DOHH2 (cell line): ENCODE data around the gene RAP2A.

Source experiments
- H3F3A ChIP-seq: fragments of 200-600 bp; sonication (generic), shearing (Covaris generic); 2 replicates; pipeline ENCODE4 v1.6.0; 2016; ENCODE audit warnings: antibody characterized with exemption, mild to moderate bottlenecking; ENCODE audit not compliant: control insufficient read depth, insufficient read depth
- H3K27ac ChIP-seq: fragments of 200-600 bp; sonication (generic); 2 replicates; pipeline ENCODE4 v1.5.1; 2014; ENCODE audit warnings: low read depth, mild to moderate bottlenecking, low read length, moderate library complexity
- H3K27me3 ChIP-seq: fragments of 200-600 bp; sonication (generic); 2 replicates; pipeline ENCODE4 v1.6.1; 2014; ENCODE audit warnings: mild to moderate bottlenecking, low read length, mixed read lengths; ENCODE audit not compliant: control insufficient read depth
- H3K36me3 ChIP-seq: fragments of 200-600 bp; sonication (generic); 2 replicates; pipeline ENCODE4 v1.6.1; 2014; ENCODE audit warnings: mild to moderate bottlenecking, low read length, moderate library complexity, mixed read lengths; ENCODE audit not compliant: control insufficient read depth
- H3K4me1 ChIP-seq: fragments of 200-600 bp; sonication (generic); 2 replicates; pipeline ENCODE4 v1.6.1; 2014; ENCODE audit warnings: mild to moderate bottlenecking, low read length, mixed read lengths; ENCODE audit not compliant: control insufficient read depth
- H3K4me2 ChIP-seq: fragments of 200-600 bp; sonication (generic); 2 replicates; pipeline ENCODE4 v1.6.0; 2014; ENCODE audit warnings: mild to moderate bottlenecking, low read length, moderate library complexity
- H3K4me3 ChIP-seq: fragments of 200-600 bp; sonication (generic); 2 replicates; pipeline ENCODE4 v1.5.1; 2014; ENCODE audit warnings: mild to moderate bottlenecking, low read length, mixed read lengths
- H3K79me2 ChIP-seq: fragments of 200-600 bp; sonication (generic); 2 replicates; pipeline ENCODE4 v1.6.1; 2014; ENCODE audit warnings: mild to moderate bottlenecking, low read length, mixed read lengths; ENCODE audit not compliant: control insufficient read depth
- H3K9me2 ChIP-seq: fragments of 200-600 bp; sonication (generic); replicated peaks from 2 replicates; pipeline ENCODE4 v1.6.1; 2014; ENCODE audit warnings: mild to moderate bottlenecking, low read length, mixed read lengths; ENCODE audit not compliant: control insufficient read depth
- H3K9me3 ChIP-seq: fragments of 200-600 bp; sonication (generic); 2 replicates; pipeline ENCODE4 v1.6.1; 2014; ENCODE audit warnings: antibody characterized with exemption, low read length, mixed read lengths; ENCODE audit not compliant: control insufficient read depth, insufficient read depth
- H4K20me1 ChIP-seq: fragments of 200-600 bp; sonication (generic); 2 replicates; pipeline ENCODE4 v1.6.0; 2014; ENCODE audit warnings: low read depth, mild to moderate bottlenecking, antibody characterized with exemption, low read length, moderate library complexity; ENCODE audit not compliant: control insufficient read depth, insufficient read depth
- EZH2phosphoT487 ChIP-seq: fragments of 200-600 bp; sonication (generic); IDR thresholded peaks from 2 replicates; pipeline ENCODE4 v1.6.1; 2017; ENCODE audit warnings: borderline replicate concordance, mild to moderate bottlenecking, antibody characterized with exemption, low read length, moderate library complexity, mixed read lengths
- TF ChIP-seq, protein P1 (sequence below): fragments of 200-600 bp; sonication (generic); IDR thresholded peaks from one replicate; pipeline ENCODE4 v1.5.1; 2014; ENCODE audit warnings: antibody characterized with exemption, mild to moderate bottlenecking, low read depth, low read length; ENCODE audit not compliant: poor library complexity, severe bottlenecking

RAP2A gene

DNA sequence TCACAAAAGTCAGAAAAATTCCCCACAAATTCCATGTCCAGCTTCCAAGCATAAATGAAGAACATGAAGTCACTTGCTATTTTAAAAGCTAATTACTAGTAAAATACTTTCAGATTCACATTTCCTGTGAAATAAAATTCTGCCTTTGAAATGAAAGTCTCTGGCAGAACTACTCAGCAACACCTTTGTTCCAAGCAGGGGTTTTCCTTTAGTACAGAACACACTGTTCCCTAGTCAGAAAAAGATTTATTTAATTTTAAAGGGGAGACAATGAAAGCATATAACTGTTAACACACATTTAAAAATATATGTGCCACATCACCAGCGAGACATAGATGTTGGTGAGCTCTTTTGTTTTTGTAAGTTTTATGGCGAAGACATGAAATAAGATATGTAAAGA is 26.4 kb upstream of the RAP2A start:
- Histone ChIP-seq H3K4me1 (no peaks in the 10 kb centered on the region), H3K4me3 (no peak overlapping the region), H3K36me3 (no peaks in the 10 kb centered on the region), H3K9me2 (no peaks in the 10 kb centered on the region), H3K27ac (no peak overlapping the region), H3K27me3 (peaks cover 6% of the 10 kb centered on the region), H3K79me2 (no peaks in the 10 kb centered on the region), H3K9me3 (no peaks in the 10 kb centered on the region), H3F3A (no peaks in the 10 kb centered on the region), H3K4me2 (no peak overlapping the region), H4K20me1 (no peaks in the 10 kb centered on the region)
- no peak for TF ChIP-seq EZH2phosphoT487
- TF ChIP-seq, protein P1, sequence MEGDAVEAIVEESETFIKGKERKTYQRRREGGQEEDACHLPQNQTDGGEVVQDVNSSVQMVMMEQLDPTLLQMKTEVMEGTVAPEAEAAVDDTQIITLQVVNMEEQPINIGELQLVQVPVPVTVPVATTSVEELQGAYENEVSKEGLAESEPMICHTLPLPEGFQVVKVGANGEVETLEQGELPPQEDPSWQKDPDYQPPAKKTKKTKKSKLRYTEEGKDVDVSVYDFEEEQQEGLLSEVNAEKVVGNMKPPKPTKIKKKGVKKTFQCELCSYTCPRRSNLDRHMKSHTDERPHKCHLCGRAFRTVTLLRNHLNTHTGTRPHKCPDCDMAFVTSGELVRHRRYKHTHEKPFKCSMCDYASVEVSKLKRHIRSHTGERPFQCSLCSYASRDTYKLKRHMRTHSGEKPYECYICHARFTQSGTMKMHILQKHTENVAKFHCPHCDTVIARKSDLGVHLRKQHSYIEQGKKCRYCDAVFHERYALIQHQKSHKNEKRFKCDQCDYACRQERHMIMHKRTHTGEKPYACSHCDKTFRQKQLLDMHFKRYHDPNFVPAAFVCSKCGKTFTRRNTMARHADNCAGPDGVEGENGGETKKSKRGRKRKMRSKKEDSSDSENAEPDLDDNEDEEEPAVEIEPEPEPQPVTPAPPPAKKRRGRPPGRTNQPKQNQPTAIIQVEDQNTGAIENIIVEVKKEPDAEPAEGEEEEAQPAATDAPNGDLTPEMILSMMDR = no peak

DNA sequence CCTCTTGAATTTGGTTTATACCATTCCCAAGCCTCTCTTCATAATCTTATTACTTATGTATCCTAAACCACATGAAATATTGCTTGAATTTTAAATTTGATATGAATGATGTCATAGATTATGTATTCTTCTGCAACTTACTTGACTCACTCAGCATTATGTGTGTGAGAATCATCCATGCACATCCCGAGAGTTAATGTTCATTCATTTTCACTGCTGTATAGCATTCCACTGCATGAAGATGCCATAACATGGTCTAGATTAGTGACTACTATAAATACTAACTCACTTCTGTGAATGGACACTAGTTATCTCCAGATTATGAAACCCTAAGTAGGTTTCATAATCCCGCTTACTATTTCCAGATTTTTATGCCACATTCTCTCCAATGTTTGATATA is 25.0 kb upstream of the RAP2A start:
- Histone ChIP-seq H3K9me2 (no peaks in the 10 kb centered on the region), H3K27me3 (peaks cover 3% of the 10 kb centered on the region), H3F3A (no peaks in the 10 kb centered on the region), H4K20me1 (no peaks in the 10 kb centered on the region), H3K4me1 (no peaks in the 10 kb centered on the region), H3K27ac (no peak overlapping the region), H3K79me2 (no peaks in the 10 kb centered on the region), H3K9me3 (no peaks in the 10 kb centered on the region), H3K36me3 (no peaks in the 10 kb centered on the region), H3K4me3 (no peak overlapping the region), H3K4me2 (no peak overlapping the region)
- TF ChIP-seq, protein P1 = no peak
- no peak for TF ChIP-seq EZH2phosphoT487

DNA sequence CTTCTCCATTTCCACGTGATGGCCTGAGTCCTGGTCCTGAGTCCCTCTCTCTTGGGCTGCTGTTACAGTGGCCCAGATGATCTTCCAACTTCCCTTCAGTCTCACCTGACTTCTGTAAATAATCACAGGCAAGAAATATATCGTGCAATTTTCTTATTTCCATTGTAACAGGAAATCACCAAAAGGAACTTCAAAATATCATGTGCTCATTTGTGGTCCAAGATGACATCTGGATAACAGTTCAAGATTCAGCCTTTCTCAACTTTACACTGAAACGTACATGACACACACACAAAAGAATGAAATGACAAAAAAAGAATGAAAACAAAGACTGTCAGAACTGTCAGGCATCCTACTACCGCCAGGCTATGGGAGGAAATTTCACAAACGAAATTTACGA is 22.0 kb upstream of the RAP2A start:
- H3F3A ChIP-seq = no peaks in the 10 kb centered on the region
- no peak overlapping the region for H3K27ac ChIP-seq
- H3K4me1 ChIP-seq = no peaks in the 10 kb centered on the region
- peaks cover 3% of the 10 kb centered on the region for H3K27me3 ChIP-seq
- H3K4me2 ChIP-seq = no peak overlapping the region
- H4K20me1 ChIP-seq = no peaks in the 10 kb centered on the region
- no peak overlapping the region for H3K4me3 ChIP-seq
- H3K9me3 ChIP-seq = no peaks in the 10 kb centered on the region
- no peaks in the 10 kb centered on the region for H3K36me3 ChIP-seq
- no peaks in the 10 kb centered on the region for H3K79me2 ChIP-seq
- no peak for TF ChIP-seq EZH2phosphoT487
- TF ChIP-seq, protein P1 = no peak
- H3K9me2 ChIP-seq = no peaks in the 10 kb centered on the region

DNA sequence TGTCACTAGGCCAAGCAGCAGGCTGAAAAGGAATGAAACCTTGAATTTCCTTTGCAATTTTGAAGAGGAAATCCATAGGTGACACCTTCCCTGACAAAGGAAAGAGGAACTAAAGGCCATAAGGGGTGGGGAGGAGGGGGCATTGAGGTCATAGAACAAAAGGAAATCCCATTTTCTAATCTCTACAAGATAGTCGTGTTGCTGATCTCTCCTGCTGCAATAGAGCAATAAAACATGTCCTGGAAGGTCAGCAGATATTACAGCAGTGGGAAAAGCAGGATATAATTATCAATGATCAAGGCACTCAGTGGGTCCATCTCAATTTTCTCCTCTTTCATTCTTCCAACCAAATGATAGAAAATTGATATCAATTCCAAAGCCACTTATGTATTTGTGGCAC is 20.3 kb upstream of the RAP2A start:
- H3K79me2 ChIP-seq = no peaks in the 10 kb centered on the region
- no peaks in the 10 kb centered on the region for H4K20me1 ChIP-seq
- no peak overlapping the region for H3K4me3 ChIP-seq
- H3K27me3 ChIP-seq = peaks cover 3% of the 10 kb centered on the region; the same call in 1 of the 2 replicates
- H3K4me1 ChIP-seq = no peaks in the 10 kb centered on the region
- H3K36me3 ChIP-seq = no peaks in the 10 kb centered on the region
- H3K4me2 ChIP-seq = no peak overlapping the region
- H3K9me2 ChIP-seq = no peaks in the 10 kb centered on the region
- H3K9me3 ChIP-seq = no peaks in the 10 kb centered on the region
- TF ChIP-seq, protein P1 = no peak
- no peak for TF ChIP-seq EZH2phosphoT487
- H3K27ac ChIP-seq = no peak overlapping the region
- H3F3A ChIP-seq = no peaks in the 10 kb centered on the region
